Osteocyte (in vitro differentiated cells): Measurements from ENCODE around the gene TGFBR3. TPM values are rescaled to one million over a fixed set of nuclear protein-coding genes. Genes with fewer than 3 reads are reported as not detected.

ENCODE experiments used
- DNase-seq: peaks from one replicate; pipeline ENCODE4 v3.0.0; 2021; ENCODE audit warnings: mixed read lengths; ENCODE audit not compliant: unreplicated experiment; ENCODE audit errors: extremely low spot score
- H3K27ac Mint-ChIP-seq: one replicate; pipeline ENCODE4 v1.8.0; 2021; ENCODE audit warnings: mild to moderate bottlenecking, mixed read lengths; ENCODE audit not compliant: unreplicated experiment
- H3K27me3 Mint-ChIP-seq: one replicate; pipeline ENCODE4 v1.8.0; 2021; ENCODE audit warnings: mixed read lengths; ENCODE audit not compliant: unreplicated experiment
- H3K36me3 Mint-ChIP-seq: one replicate; pipeline ENCODE4 v1.8.0; 2021; ENCODE audit warnings: mixed read lengths; ENCODE audit not compliant: unreplicated experiment
- H3K4me1 Mint-ChIP-seq: one replicate; pipeline ENCODE4 v1.8.0; 2021; ENCODE audit warnings: mixed read lengths; ENCODE audit not compliant: unreplicated experiment
- H3K4me3 Mint-ChIP-seq: one replicate; pipeline ENCODE4 v1.8.0; 2021; ENCODE audit warnings: mild to moderate bottlenecking, moderate library complexity, mixed read lengths; ENCODE audit not compliant: unreplicated experiment
- H3K9me3 Mint-ChIP-seq: one replicate; pipeline ENCODE4 v1.8.0; 2021; ENCODE audit warnings: mixed read lengths; ENCODE audit not compliant: unreplicated experiment
- CTCF ChIP-seq: fragments of 200-600 bp; sonication (generic); IDR thresholded peaks from 2 replicates; pipeline ENCODE4 v1.5.0; 2021; ENCODE audit warnings: antibody characterized with exemption, mild to moderate bottlenecking, moderate library complexity
- total RNA-seq: library from RNA; stranded (reverse); gene quantifications from 2 replicates; pipeline ENCODE4 v1.2.1, GENCODE V29; 2021

TGFBR3 gene
- total RNA-seq, 1 donor from 2014 or later = 14.1 TPM

GRCh38 chr1:91901231-91901630 lies 15.3 kb upstream of the TGFBR3 start:
- no peaks in the 10 kb centered on the region for H3K27me3 Mint-ChIP-seq
- no peak for TF ChIP-seq CTCF
- peak overlapping the region; percentile 28 for H3K27ac Mint-ChIP-seq
- H3K36me3 Mint-ChIP-seq = no peaks in the 10 kb centered on the region
- no peaks in the 10 kb centered on the region for H3K9me3 Mint-ChIP-seq
- no peak overlapping the region for H3K4me3 Mint-ChIP-seq
- DNase-seq = no peak
- H3K4me1 Mint-ChIP-seq = peaks cover 12% of the 10 kb centered on the region

GRCh38 chr1:91900562-91900961 lies 14.6 kb upstream of the TGFBR3 start:
- peaks cover 12% of the 10 kb centered on the region for H3K4me1 Mint-ChIP-seq
- no peak for DNase-seq
- no peak for TF ChIP-seq CTCF
- H3K27ac Mint-ChIP-seq = peak overlapping the region; percentile 28
- H3K4me3 Mint-ChIP-seq = no peak overlapping the region
- no peaks in the 10 kb centered on the region for H3K36me3 Mint-ChIP-seq
- H3K9me3 Mint-ChIP-seq = no peaks in the 10 kb centered on the region
- no peaks in the 10 kb centered on the region for H3K27me3 Mint-ChIP-seq

- H3K27ac Mint-ChIP-seq = no peak overlapping the region
- no peaks in the 10 kb centered on the region for H3K36me3 Mint-ChIP-seq
- no peaks in the 10 kb centered on the region for H3K9me3 Mint-ChIP-seq
- no peak overlapping the region for H3K4me3 Mint-ChIP-seq
- no peak for TF ChIP-seq CTCF
- no peaks in the 10 kb centered on the region for H3K27me3 Mint-ChIP-seq
- no peak for DNase-seq
- H3K4me1 Mint-ChIP-seq = peaks cover 23% of the 10 kb centered on the region
Observed at GRCh38 chr1:91897016-91897415, 11.1 kb upstream of the TGFBR3 start.

GRCh38 chr1:91895832-91896556 lies 10.0 kb upstream of the TGFBR3 start:
- no peak for DNase-seq
- no peaks in the 10 kb centered on the region for H3K27me3 Mint-ChIP-seq
- peaks cover 28% of the 10 kb centered on the region for H3K4me1 Mint-ChIP-seq
- H3K27ac Mint-ChIP-seq = no peak overlapping the region
- no peaks in the 10 kb centered on the region for H3K36me3 Mint-ChIP-seq
- H3K4me3 Mint-ChIP-seq = no peak overlapping the region
- TF ChIP-seq CTCF = no peak
- H3K9me3 Mint-ChIP-seq = no peaks in the 10 kb centered on the region

- Mint-ChIP-seq H3K9me3 (no peaks in the 10 kb centered on the region), H3K4me3 (no peak overlapping the region), H3K4me1 (peaks cover 28% of the 10 kb centered on the region), H3K36me3 (no peaks in the 10 kb centered on the region), H3K27me3 (no peaks in the 10 kb centered on the region), H3K27ac (no peak overlapping the region)
- no peak for DNase-seq
- no peak for TF ChIP-seq CTCF
Observed at GRCh38 chr1:91894036-91894761, 8.2 kb upstream of the TGFBR3 start.
